SH-SY5Y (cell line): ENCODE results near the gene ITPRIPL2.

Source experiments
- GATA2 ChIP-seq: IDR thresholded peaks from 2 replicates; pipeline ENCODE4 v1.6.1; 2011; ENCODE audit warnings: mild to moderate bottlenecking, low read depth, low read length
- GATA3 ChIP-seq: IDR thresholded peaks from 2 replicates; pipeline ENCODE4 v1.6.1; 2011; ENCODE audit warnings: low read depth, mild to moderate bottlenecking, low read length, moderate library complexity

The ITPRIPL2 gene

GRCh38 chr16:19086322-19087199 lies 27.2 kb upstream of the ITPRIPL2 start:
- no peak for TF ChIP-seq GATA2
- no peak for TF ChIP-seq GATA3

- TF ChIP-seq GATA3 (no peak), GATA2 (no peak)
Measured at GRCh38 chr16:19088341-19088916, 25.3 kb upstream of the ITPRIPL2 start.

GRCh38 chr16:19089410-19089955 lies 24.3 kb upstream of the ITPRIPL2 start:
- TF ChIP-seq GATA3: no peak
- TF ChIP-seq GATA2: no peak

- TF ChIP-seq GATA2: no peak
- no peak for TF ChIP-seq GATA3
Measured at GRCh38 chr16:19090916-19091315, 22.8 kb upstream of the ITPRIPL2 start.

- TF ChIP-seq GATA3 (no peak), GATA2 (no peak)
Measured at GRCh38 chr16:19092653-19093410, 20.9 kb upstream of the ITPRIPL2 start.

GRCh38 chr16:19093631-19094541 lies 19.9 kb upstream of the ITPRIPL2 start:
- TF ChIP-seq GATA3 (no peak), GATA2 (no peak)

- no peak for TF ChIP-seq GATA3
- no peak for TF ChIP-seq GATA2
Measured at GRCh38 chr16:19094542-19095365, 19.0 kb upstream of the ITPRIPL2 start.

GRCh38 chr16:19095654-19096053 lies 18.1 kb upstream of the ITPRIPL2 start:
- TF ChIP-seq GATA2: no peak
- no peak for TF ChIP-seq GATA3

GRCh38 chr16:19098173-19098572 lies 15.6 kb upstream of the ITPRIPL2 start:
- TF ChIP-seq GATA3: no peak
- no peak for TF ChIP-seq GATA2

- no peak for TF ChIP-seq GATA2
- TF ChIP-seq GATA3: no peak
Measured at GRCh38 chr16:19102187-19102872, 11.4 kb upstream of the ITPRIPL2 start.

- TF ChIP-seq GATA2 (no peak), GATA3 (no peak)
Measured at GRCh38 chr16:19104607-19105006, 9.2 kb upstream of the ITPRIPL2 start.

- no peak for TF ChIP-seq GATA3
- TF ChIP-seq GATA2: no peak
Measured at GRCh38 chr16:19105131-19105530, 8.6 kb upstream of the ITPRIPL2 start.
